Measurements from ENCODE around the gene NME9. TPM values are rescaled to one million over a fixed set of nuclear protein-coding genes. Genes with fewer than 3 reads are reported as not detected.

Gene NME9
- polyA plus RNA-seq, 4 donors, result 2.0 to 3.1 (median 2.1) TPM

DNA sequence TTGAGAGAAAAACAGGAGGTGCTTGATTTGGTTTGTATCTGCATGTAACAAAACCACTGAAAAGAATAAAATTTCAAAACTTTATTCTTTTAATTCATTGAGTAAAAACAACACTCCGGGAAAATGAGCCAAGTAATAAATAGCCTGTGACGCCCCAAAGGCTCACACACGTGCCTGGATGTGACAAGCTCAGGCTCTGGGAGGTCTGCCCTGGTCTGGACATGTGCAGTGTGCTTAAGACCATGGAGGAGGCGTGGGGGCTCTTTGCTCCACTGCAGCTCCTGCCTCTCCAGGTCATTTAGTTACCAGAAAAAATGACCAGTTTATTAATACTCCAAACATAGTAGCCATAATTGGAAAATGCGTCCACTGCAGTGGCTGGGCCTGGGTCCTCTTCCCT lies 8.6 kb upstream of the NME9 start:
- DNase-seq (ENCODE audit: low read depth in 4 of 4, low spot score in 3 of 4), result no peak

GRCh38 chr3:138336454-138336999 lies 6.9 kb upstream of the NME9 start:
- DNase-seq (ENCODE audit: low read depth in 4 of 4, low spot score in 3 of 4), result no peak

DNA sequence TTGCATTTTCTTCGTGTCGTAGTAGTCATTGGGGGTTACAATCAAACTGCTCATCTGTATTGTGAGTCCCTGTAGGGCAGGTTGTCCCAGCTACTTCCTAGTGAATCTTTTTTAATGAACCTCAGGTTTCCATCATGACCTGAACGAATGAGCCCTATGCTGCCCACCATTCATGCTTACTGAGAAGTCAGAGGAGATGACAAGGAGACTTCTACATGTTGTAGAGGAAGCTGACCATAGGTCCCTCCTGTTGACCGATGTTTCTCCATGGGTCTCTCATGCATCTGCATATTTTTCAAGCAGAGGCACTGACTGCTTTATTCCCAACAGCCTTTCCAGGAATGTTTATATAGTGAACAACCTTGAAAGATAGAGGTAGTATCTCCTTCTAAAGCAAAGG lies 5.0 kb upstream of the NME9 start:
- no peak for DNase-seq (ENCODE audit: low read depth in 4 of 4, low spot score in 3 of 4)

DNA sequence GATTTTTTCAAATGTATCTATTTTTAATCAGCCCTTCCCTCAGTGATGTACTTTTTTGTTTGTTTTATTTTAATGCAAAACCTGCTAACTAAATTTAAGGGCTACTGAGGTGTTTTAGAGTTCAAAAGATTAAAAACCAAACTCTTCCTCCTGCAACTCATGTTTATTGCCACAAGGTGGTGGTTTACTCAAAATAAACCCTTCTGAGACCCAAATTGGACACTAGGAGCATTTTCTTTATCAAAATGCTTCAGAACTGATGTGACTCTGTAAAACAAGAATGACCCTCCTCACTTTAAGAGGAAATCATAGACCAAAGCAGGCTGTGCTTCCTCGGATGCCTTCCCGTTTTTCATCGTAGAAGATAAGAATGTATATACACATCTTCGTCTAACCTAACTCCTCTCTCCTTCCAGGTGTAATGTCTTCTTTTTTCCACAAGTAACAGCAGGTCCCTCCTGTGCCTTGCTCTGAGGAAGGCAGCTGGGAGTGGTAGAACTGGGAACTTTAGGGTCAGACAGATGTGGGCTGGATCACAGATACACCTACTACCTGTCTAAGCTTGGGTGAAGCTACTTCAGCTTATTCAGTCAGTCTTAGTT lies 2.9 kb upstream of the NME9 start:
- DNase-seq (ENCODE audit: low read depth in 4 of 4, low spot score in 3 of 4), result no peak

- no peak for DNase-seq (ENCODE audit: low read depth in 4 of 4, low spot score in 3 of 4)
Measured at GRCh38 chr3:138331143-138331894, 1.7 kb upstream of the NME9 start.

DNA sequence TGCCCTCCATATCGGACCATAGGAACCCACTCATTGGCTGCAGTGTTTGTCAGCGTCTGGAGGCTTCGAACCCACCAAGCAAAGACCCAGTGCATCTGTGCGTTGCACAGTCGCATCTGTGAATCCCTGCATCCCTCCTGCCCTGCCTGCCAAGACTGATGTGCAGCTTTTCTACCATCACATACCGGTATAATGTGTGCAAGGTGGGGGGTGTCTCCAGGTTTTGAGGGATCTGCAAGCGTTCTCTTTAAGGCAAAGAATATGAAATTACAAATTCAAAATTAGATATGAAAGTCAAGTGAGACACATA lies 288 bp upstream of the NME9 start:
- no peak for DNase-seq (ENCODE audit: low read depth in 4 of 4, low spot score in 3 of 4)

- DNase-seq (ENCODE audit: low read depth in 4 of 4, low spot score in 3 of 4), result no peak
Measured at GRCh38 chr3:138328341-138328740, 1.3 kb downstream of the NME9 start.

DNA sequence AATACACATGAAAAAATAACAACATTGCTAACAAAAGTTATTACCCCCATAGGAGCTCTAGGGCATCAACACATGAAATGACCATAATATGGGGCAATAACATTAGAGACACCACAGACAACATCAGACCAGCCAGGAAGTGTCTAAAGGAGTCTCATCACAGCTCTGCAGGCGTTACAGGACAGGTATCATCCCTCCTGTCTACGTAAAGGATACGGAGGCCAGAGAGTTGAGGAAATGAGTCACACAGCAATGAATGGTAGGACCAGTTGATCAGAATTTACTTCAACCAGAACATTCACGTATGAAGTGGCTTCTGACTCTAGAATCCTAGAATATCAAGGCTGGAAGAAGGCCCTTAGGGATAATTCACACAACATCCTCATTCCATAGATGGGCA lies 1.8 kb downstream of the NME9 start:
- DNase-seq (ENCODE audit: low read depth in 4 of 4, low spot score in 3 of 4), result no peak

DNA sequence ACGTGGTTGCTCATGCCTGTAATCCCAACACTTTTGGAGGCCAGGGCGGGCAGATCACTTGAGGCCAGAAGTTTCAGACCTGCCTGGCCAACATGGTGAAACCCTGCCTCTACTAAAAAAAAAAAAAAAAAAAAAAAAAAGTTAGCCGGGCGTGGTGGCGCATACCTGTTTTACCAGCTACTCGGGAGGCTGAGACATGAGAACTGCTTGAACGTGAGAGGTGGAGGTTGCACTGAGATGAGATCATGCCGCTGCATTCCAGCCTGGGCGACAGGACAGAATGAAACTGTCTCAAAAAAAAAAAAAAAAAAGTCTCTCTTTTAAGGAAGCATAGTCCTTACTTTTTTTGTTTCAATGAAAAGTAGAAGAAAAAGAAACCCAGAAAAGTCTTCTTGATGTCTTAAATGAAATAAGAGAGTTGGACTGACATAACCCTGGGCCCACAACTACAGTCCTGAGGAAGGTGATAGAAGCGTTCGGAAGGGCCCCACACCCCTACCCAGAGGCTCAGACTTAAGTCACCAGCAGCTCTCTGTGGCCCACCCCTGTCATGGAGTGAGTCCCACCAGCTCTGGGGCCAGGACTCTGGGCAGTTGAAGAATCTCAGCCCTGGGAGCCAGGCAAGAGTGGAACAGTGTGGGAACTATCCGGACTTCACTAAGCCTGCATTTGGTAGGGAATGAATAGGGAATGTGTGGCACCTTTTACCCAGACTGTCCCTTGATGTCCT lies 2.6 kb downstream of the NME9 start:
- DNase-seq (ENCODE audit: low read depth in 4 of 4, low spot score in 3 of 4), result no peak

GRCh38 chr3:138325990-138326389 lies 3.7 kb downstream of the NME9 start:
- no peak for DNase-seq (ENCODE audit: low read depth in 4 of 4, low spot score in 3 of 4)

DNA sequence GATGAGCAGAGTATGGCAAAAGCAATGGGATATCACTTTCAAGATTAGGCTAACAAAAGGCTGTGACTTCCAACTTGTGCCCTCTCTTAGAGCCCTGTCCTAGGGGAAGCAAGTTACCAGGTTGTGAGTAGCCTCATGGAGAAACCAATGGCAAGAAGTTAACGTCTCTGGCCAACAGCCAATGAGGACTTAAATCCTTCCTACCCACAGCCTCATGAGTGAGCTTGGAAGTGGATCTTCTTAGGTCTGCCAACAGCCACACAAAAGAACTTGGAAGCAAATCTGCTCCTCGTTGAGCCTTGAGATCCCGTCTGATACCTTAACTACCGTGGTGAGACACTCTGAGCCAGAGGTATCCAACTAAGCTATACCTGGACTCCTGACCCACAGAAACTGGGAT lies 5.7 kb downstream of the NME9 start:
- DNase-seq (ENCODE audit: low read depth in 4 of 4, low spot score in 3 of 4), result no peak

GRCh38 chr3:138317687-138318086 lies 12.0 kb downstream of the NME9 start:
- DNase-seq (ENCODE audit: low read depth in 4 of 4, low spot score in 3 of 4), result no peak

DNA sequence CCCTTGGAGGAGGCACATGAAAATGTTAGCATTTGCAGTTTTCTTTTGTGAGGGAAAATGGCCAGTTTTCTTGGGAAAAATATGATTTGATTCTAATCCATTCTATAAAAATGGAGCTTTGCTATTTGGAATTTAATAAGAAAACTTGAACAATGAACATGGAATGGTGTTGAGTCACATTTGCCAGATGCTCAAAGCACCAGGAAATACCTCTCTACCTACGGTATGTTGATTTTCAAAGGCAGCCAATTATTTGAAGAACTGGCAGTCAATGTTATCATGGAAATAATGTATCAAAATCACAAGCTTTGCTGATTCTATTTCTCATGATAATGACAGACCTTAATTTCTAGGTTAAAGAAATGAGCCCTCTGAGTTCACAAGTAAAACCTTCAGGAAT lies 14.9 kb downstream of the NME9 start:
- no peak for DNase-seq (ENCODE audit: low read depth in 4 of 4, low spot score in 3 of 4)

DNA sequence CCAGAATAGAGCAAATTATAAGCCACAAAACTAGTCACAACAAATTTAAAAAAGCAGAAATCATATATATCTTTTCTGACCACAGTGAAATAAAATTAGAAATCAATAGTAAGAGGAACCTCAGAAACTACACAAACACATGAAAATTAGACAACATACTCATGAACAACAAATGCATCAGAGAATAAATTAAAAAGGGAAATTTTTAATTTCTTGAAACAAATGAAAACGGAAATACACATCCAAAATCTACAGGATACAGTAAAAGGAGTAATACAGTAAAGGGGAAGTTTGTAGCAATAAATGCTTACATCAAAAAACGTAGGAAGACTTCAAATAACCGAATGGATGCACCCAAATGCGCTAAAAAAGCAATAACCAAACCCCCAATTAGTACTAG lies 19.2 kb downstream of the NME9 start:
- DNase-seq (ENCODE audit: low read depth in 4 of 4, low spot score in 3 of 4), result no peak

- DNase-seq (ENCODE audit: low read depth in 4 of 4, low spot score in 3 of 4), result no peak
Measured at GRCh38 chr3:138308783-138309182, 20.9 kb downstream of the NME9 start.

- no peak for DNase-seq (ENCODE audit: low read depth in 4 of 4, low spot score in 3 of 4)
Measured at GRCh38 chr3:138307899-138308298, 21.8 kb downstream of the NME9 start.

- DNase-seq (ENCODE audit: low read depth in 4 of 4, low spot score in 3 of 4), result no peak
Measured at GRCh38 chr3:138303474-138303873, 26.2 kb downstream of the NME9 start.

DNA sequence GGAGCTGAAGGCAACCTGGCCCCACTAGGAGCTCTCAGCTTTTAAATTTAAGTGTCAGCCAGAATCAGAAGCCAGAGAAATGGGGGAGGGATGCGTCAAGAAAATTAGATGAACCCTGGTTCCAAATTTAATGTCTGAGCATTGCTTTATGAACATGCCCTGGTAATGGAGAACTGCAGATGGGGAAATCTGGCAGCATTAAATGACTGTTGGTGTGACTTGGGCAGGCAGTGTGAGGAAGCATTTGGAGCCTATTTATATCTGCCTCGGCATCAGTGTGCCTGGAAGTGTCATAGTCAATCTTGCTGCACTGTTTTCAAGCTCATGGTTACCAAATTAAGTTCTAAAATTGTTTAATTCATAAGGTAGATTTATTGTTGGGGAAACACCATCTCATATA lies 29.0 kb downstream of the NME9 start:
- no peak for DNase-seq (ENCODE audit: low read depth in 4 of 4, low spot score in 3 of 4)

DNA sequence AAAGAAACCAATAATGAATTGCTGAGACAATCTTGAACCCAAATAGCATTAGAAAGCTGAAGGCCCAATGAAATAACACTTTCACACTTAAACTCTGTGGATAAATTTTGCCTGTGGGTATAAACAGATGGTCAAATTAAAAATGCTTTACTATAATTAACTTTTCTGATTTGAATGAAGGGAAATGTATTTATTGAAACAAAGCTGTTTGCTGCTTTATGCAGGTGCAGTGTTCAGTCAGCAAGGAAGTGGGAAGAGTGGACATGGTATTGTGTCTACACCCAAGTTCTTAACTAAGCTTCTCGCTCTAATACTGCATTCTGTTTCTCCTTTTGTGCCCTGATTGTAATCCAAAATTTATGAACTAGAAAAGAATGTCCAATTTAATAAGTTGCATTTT lies 31.8 kb downstream of the NME9 start:
- DNase-seq (ENCODE audit: low read depth in 4 of 4, low spot score in 3 of 4), result no peak

DNA sequence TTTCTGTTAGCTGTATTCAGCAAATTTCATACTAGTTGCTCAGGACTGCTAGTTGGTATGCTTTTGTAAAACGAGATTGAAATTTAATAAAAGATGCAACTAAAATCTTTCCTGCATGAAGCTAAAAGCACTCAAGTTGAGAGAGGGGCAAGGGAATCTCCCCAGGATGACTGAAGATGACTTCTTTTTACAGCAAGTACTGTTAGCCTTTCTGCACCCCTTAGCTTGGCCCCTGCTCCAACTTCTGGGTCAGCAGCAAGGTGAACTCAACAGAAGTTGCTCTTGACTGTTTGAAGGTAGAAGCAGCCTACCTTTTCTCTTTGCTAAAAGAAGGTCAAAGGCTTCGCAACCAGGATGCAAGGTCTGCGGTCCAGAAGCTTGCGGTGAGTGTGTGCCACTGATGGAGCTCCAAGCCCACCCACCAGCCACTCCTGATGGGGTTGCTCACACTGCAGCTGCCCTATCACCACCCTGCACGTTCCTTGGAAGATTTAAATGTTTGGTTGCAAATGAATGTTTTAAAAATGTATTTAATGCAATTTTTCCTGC lies 32.5 kb downstream of the NME9 start:
- no peak for DNase-seq (ENCODE audit: low read depth in 4 of 4, low spot score in 3 of 4)

- DNase-seq (ENCODE audit: low read depth in 4 of 4, low spot score in 3 of 4), result no peak
Measured at GRCh38 chr3:138296639-138297038, 33.0 kb downstream of the NME9 start.

DNA sequence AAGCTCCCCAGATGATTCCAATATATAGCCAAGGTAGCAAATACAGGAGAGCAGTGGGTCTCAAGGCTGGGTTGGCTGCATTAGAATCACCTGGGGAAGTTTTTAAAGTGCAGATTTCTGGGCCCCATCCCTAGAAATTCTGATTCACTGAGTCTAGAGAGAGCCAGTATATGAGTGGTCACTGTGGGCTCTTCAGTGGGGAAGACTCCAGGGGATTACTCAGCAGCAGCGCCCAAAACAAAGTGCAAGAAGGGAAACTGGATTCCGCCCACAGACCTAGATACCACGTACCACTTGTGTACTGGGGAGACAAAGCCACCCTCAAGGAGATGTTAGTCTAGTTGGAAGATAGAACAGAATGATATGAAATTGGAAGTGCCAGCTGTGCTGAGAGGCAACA lies 40.0 kb downstream of the NME9 start:
- no peak for DNase-seq (ENCODE audit: low read depth in 4 of 4, low spot score in 3 of 4)
